Testis (tissue), 2 donors: Measurements from ENCODE around the gene STXBP1.

Source experiments
- POLR2A ChIP-seq: fragments of 450-650 bp; IDR thresholded peaks from one replicate; pipeline ENCODE4 v1.6.1; 2017; ENCODE audit warnings: antibody characterized with exemption, mild to moderate bottlenecking, moderate library complexity
- TF ChIP-seq, protein P1 (sequence below), 3 experiments: fragments of 450-650 bp in 2 of 3; fragments of 200-600 bp in 1 of 3; sonication (generic) in 1 of 3; IDR thresholded peaks; one replicate each; pipeline ENCODE4 v1.5.1; 2016 to 2019; ENCODE audit warnings: antibody characterized with exemption in 3 of 3, mild to moderate bottlenecking in 2 of 3, moderate library complexity in 1 of 3

DNA sequence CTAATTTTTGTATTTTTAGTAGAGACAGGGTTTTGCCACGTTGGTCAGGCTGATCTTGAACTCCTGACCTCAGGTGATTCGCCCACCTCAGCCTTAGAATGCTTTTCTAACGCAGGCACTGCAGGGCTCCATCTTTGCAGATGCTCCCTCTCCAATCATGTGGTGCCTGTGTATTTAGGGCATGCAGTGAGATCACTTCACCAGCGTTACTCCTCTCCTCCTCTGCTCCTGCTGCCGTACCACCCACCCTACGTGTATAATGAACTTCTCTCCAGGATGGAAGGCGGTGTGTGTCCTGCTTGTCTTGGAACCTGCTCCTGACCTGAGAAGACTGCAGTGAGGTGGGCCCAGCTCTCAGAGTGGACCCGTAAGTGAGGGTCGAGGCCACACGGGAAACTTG is 81.1 kb downstream of the STXBP1 start:
- no peak for TF ChIP-seq POLR2A
- TF ChIP-seq, protein P1, sequence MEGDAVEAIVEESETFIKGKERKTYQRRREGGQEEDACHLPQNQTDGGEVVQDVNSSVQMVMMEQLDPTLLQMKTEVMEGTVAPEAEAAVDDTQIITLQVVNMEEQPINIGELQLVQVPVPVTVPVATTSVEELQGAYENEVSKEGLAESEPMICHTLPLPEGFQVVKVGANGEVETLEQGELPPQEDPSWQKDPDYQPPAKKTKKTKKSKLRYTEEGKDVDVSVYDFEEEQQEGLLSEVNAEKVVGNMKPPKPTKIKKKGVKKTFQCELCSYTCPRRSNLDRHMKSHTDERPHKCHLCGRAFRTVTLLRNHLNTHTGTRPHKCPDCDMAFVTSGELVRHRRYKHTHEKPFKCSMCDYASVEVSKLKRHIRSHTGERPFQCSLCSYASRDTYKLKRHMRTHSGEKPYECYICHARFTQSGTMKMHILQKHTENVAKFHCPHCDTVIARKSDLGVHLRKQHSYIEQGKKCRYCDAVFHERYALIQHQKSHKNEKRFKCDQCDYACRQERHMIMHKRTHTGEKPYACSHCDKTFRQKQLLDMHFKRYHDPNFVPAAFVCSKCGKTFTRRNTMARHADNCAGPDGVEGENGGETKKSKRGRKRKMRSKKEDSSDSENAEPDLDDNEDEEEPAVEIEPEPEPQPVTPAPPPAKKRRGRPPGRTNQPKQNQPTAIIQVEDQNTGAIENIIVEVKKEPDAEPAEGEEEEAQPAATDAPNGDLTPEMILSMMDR (IDR thresholded peaks at IDR 0.05): no peak
